ENCODE measurements around the gene MFSD6.

MFSD6 gene

GRCh38 chr2:190369635-190370034, 38.5 kb upstream of the MFSD6 start:
- no peak overlapping the region for H3K27ac ChIP-seq (ENCODE audit: insufficient read depth, low read depth, low read length, poor library complexity, severe bottlenecking)
- no peaks in the 10 kb centered on the region for H3K27me3 ChIP-seq (ENCODE audit: control insufficient read depth, insufficient read depth, low read length, poor library complexity, severe bottlenecking)
- 93 to 100% methylated on average over 2 of the region's 2 CpGs for WGBS, 2 experiments
- no peaks in the 10 kb centered on the region for H3K9me3 ChIP-seq (ENCODE audit: control insufficient read depth, low read length)
- no peaks in the 10 kb centered on the region for H3K36me3 ChIP-seq (ENCODE audit: control insufficient read depth, insufficient read depth, low read length)
- no peak overlapping the region for H3K4me3 ChIP-seq (ENCODE audit: insufficient read depth, low read depth, low read length)
- no peaks in the 10 kb centered on the region for H3K4me1 ChIP-seq (ENCODE audit: control insufficient read depth, insufficient read depth, low read length)

GRCh38 chr2:190376083-190376482, 32.1 kb upstream of the MFSD6 start:
- H3K36me3 ChIP-seq (ENCODE audit: control insufficient read depth, insufficient read depth, low read length): no peaks in the 10 kb centered on the region
- no peaks in the 10 kb centered on the region for H3K9me3 ChIP-seq (ENCODE audit: control insufficient read depth, low read length)
- H3K27me3 ChIP-seq (ENCODE audit: control insufficient read depth, insufficient read depth, low read length, poor library complexity, severe bottlenecking): no peaks in the 10 kb centered on the region
- H3K4me3 ChIP-seq (ENCODE audit: insufficient read depth, low read depth, low read length): no peak overlapping the region
- H3K4me1 ChIP-seq (ENCODE audit: control insufficient read depth, insufficient read depth, low read length): no peaks in the 10 kb centered on the region
- H3K27ac ChIP-seq (ENCODE audit: insufficient read depth, low read depth, low read length, poor library complexity, severe bottlenecking): no peak overlapping the region

DNA sequence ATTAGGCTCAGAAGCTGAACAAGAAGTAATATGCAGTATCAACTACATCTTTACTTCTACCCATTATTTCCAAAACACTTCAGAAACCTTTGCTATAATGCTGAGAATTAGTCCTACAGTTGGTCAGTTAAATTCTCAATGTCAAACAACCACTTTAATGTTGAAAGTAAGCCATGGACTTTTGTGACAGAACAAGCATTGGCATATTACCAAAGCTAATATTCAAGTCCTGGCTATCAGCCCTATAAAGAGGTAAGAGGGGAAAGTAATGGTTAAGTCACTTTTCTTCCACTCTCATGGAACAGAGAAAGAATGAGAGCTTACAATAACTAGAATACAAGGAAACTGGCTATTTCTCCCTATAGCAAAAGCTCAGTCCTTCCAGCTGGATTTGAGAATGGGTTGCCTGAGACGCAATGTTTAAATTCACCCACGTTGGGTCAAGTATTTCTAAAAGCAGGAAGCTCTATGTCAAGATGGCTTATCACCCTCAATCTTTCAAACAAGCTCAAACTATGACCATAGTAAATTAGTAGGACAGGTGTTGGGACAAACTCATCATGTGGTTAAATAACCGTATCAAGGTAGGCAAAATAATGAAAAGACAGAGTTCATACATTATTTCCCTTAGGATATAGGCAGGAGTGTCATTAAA, 31.4 kb upstream of the MFSD6 start:
- Histone ChIP-seq H3K27ac (ENCODE audit: insufficient read depth, low read depth, low read length, poor library complexity, severe bottlenecking) (no peak overlapping the region), H3K36me3 (ENCODE audit: control insufficient read depth, insufficient read depth, low read length) (no peaks in the 10 kb centered on the region), H3K27me3 (ENCODE audit: control insufficient read depth, insufficient read depth, low read length, poor library complexity, severe bottlenecking) (no peaks in the 10 kb centered on the region), H3K9me3 (ENCODE audit: control insufficient read depth, low read length) (no peaks in the 10 kb centered on the region), H3K4me3 (ENCODE audit: insufficient read depth, low read depth, low read length) (no peak overlapping the region), H3K4me1 (ENCODE audit: control insufficient read depth, insufficient read depth, low read length) (no peaks in the 10 kb centered on the region)
- 88 to 93% methylated on average over 3 of the region's 3 CpGs for WGBS, 2 experiments

DNA sequence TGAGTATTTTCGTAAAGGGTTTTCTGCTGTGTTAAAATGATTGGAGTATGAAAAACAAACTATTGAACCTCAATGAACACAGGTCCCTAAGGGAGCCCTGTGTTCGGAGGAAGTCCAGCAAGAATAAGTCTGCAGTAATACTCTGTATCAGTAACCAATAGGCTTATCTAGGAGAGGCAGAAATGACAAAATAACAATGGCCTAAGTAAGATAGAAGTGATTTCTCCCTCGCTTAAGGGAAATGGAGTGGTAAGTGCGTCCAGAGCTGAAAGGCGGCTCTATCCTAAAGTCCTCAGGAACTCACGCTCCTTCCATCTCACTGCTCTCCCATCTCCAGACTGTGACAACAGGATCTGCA, 29.3 kb upstream of the MFSD6 start:
- WGBS, 2 experiments: 93 to 96% methylated on average over 6 of the region's 6 CpGs
- Histone ChIP-seq H3K9me3 (ENCODE audit: control insufficient read depth, low read length) (no peaks in the 10 kb centered on the region), H3K4me1 (ENCODE audit: control insufficient read depth, insufficient read depth, low read length) (no peaks in the 10 kb centered on the region), H3K4me3 (ENCODE audit: insufficient read depth, low read depth, low read length) (no peak overlapping the region), H3K27me3 (ENCODE audit: control insufficient read depth, insufficient read depth, low read length, poor library complexity, severe bottlenecking) (no peaks in the 10 kb centered on the region), H3K27ac (ENCODE audit: insufficient read depth, low read depth, low read length, poor library complexity, severe bottlenecking) (no peak overlapping the region), H3K36me3 (ENCODE audit: control insufficient read depth, insufficient read depth, low read length) (no peaks in the 10 kb centered on the region)

- no peaks in the 10 kb centered on the region for H3K4me1 ChIP-seq (ENCODE audit: control insufficient read depth, insufficient read depth, low read length)
- H3K36me3 ChIP-seq (ENCODE audit: control insufficient read depth, insufficient read depth, low read length): no peaks in the 10 kb centered on the region
- no peak overlapping the region for H3K4me3 ChIP-seq (ENCODE audit: insufficient read depth, low read depth, low read length)
- no peaks in the 10 kb centered on the region for H3K9me3 ChIP-seq (ENCODE audit: control insufficient read depth, low read length)
- WGBS, 2 experiments: 93 to 95% methylated on average over 10 of the region's 10 CpGs
- H3K27ac ChIP-seq (ENCODE audit: insufficient read depth, low read depth, low read length, poor library complexity, severe bottlenecking): no peak overlapping the region
- no peaks in the 10 kb centered on the region for H3K27me3 ChIP-seq (ENCODE audit: control insufficient read depth, insufficient read depth, low read length, poor library complexity, severe bottlenecking)
Observed at GRCh38 chr2:190379249-190379964, 28.7 kb upstream of the MFSD6 start.

- H3K36me3 ChIP-seq (ENCODE audit: control insufficient read depth, insufficient read depth, low read length): no peaks in the 10 kb centered on the region
- no peak overlapping the region for H3K27ac ChIP-seq (ENCODE audit: insufficient read depth, low read depth, low read length, poor library complexity, severe bottlenecking)
- no peak overlapping the region for H3K4me3 ChIP-seq (ENCODE audit: insufficient read depth, low read depth, low read length)
- no peaks in the 10 kb centered on the region for H3K9me3 ChIP-seq (ENCODE audit: control insufficient read depth, low read length)
- 87 to 88% methylated on average over 5 of the region's 5 CpGs for WGBS, 2 experiments
- no peaks in the 10 kb centered on the region for H3K4me1 ChIP-seq (ENCODE audit: control insufficient read depth, insufficient read depth, low read length)
- no peaks in the 10 kb centered on the region for H3K27me3 ChIP-seq (ENCODE audit: control insufficient read depth, insufficient read depth, low read length, poor library complexity, severe bottlenecking)
Observed at GRCh38 chr2:190380962-190381412, 27.2 kb upstream of the MFSD6 start.

- no peak overlapping the region for H3K4me3 ChIP-seq (ENCODE audit: insufficient read depth, low read depth, low read length)
- WGBS, 2 experiments: 79 to 90% methylated on average over 1 of the region's 1 CpG
- no peaks in the 10 kb centered on the region for H3K4me1 ChIP-seq (ENCODE audit: control insufficient read depth, insufficient read depth, low read length)
- H3K9me3 ChIP-seq (ENCODE audit: control insufficient read depth, low read length): no peaks in the 10 kb centered on the region
- H3K27me3 ChIP-seq (ENCODE audit: control insufficient read depth, insufficient read depth, low read length, poor library complexity, severe bottlenecking): no peaks in the 10 kb centered on the region
- H3K27ac ChIP-seq (ENCODE audit: insufficient read depth, low read depth, low read length, poor library complexity, severe bottlenecking): no peak overlapping the region
- no peaks in the 10 kb centered on the region for H3K36me3 ChIP-seq (ENCODE audit: control insufficient read depth, insufficient read depth, low read length)
Observed at GRCh38 chr2:190382851-190383250, 25.3 kb upstream of the MFSD6 start.

- Histone ChIP-seq H3K4me1 (ENCODE audit: control insufficient read depth, insufficient read depth, low read length) (no peaks in the 10 kb centered on the region), H3K4me3 (ENCODE audit: insufficient read depth, low read depth, low read length) (no peak overlapping the region), H3K27ac (ENCODE audit: insufficient read depth, low read depth, low read length, poor library complexity, severe bottlenecking) (no peak overlapping the region), H3K9me3 (ENCODE audit: control insufficient read depth, low read length) (no peaks in the 10 kb centered on the region), H3K27me3 (ENCODE audit: control insufficient read depth, insufficient read depth, low read length, poor library complexity, severe bottlenecking) (no peaks in the 10 kb centered on the region), H3K36me3 (ENCODE audit: control insufficient read depth, insufficient read depth, low read length) (no peaks in the 10 kb centered on the region)
- WGBS, 2 experiments: 99% methylated on average over 3 of the region's 3 CpGs; no CpG with 5 or more reads in 1 of the 2 experiments
Observed at GRCh38 chr2:190387422-190387821, 20.7 kb upstream of the MFSD6 start.

- no peaks in the 10 kb centered on the region for H3K27me3 ChIP-seq (ENCODE audit: control insufficient read depth, insufficient read depth, low read length, poor library complexity, severe bottlenecking)
- 100% methylated on average over 1 of the region's 2 CpGs; no CpG with 5 or more reads in 1 of the 2 experiments for WGBS, 2 experiments
- no peak overlapping the region for H3K27ac ChIP-seq (ENCODE audit: insufficient read depth, low read depth, low read length, poor library complexity, severe bottlenecking)
- H3K9me3 ChIP-seq (ENCODE audit: control insufficient read depth, low read length): no peaks in the 10 kb centered on the region
- H3K4me3 ChIP-seq (ENCODE audit: insufficient read depth, low read depth, low read length): no peak overlapping the region
- no peaks in the 10 kb centered on the region for H3K36me3 ChIP-seq (ENCODE audit: control insufficient read depth, insufficient read depth, low read length)
- no peaks in the 10 kb centered on the region for H3K4me1 ChIP-seq (ENCODE audit: control insufficient read depth, insufficient read depth, low read length)
Observed at GRCh38 chr2:190396271-190396670, 11.9 kb upstream of the MFSD6 start.

GRCh38 chr2:190402986-190403603, 5.1 kb upstream of the MFSD6 start:
- Histone ChIP-seq H3K36me3 (ENCODE audit: control insufficient read depth, insufficient read depth, low read length) (no peaks in the 10 kb centered on the region), H3K4me1 (ENCODE audit: control insufficient read depth, insufficient read depth, low read length) (peaks cover 12% of the 10 kb centered on the region), H3K9me3 (ENCODE audit: control insufficient read depth, low read length) (no peaks in the 10 kb centered on the region), H3K27ac (ENCODE audit: insufficient read depth, low read depth, low read length, poor library complexity, severe bottlenecking) (no peak overlapping the region), H3K27me3 (ENCODE audit: control insufficient read depth, insufficient read depth, low read length, poor library complexity, severe bottlenecking) (peaks cover 22% of the 10 kb centered on the region), H3K4me3 (ENCODE audit: insufficient read depth, low read depth, low read length) (no peak overlapping the region)
- 76 to 79% methylated on average over 4 to 5 of the region's 5 CpGs for WGBS, 2 experiments
